DOHH2 (cell line): ENCODE measurements around the gene PSMD14.

ENCODE experiments used
- H3F3A ChIP-seq: fragments of 200-600 bp; sonication (generic), shearing (Covaris generic); 2 replicates; pipeline ENCODE4 v1.6.0; 2016; ENCODE audit warnings: antibody characterized with exemption, mild to moderate bottlenecking; ENCODE audit not compliant: control insufficient read depth, insufficient read depth
- H3K27ac ChIP-seq: fragments of 200-600 bp; sonication (generic); 2 replicates; pipeline ENCODE4 v1.5.1; 2014; ENCODE audit warnings: low read depth, mild to moderate bottlenecking, low read length, moderate library complexity
- H3K27me3 ChIP-seq: fragments of 200-600 bp; sonication (generic); 2 replicates; pipeline ENCODE4 v1.6.1; 2014; ENCODE audit warnings: mild to moderate bottlenecking, low read length, mixed read lengths; ENCODE audit not compliant: control insufficient read depth
- H3K36me3 ChIP-seq: fragments of 200-600 bp; sonication (generic); 2 replicates; pipeline ENCODE4 v1.6.1; 2014; ENCODE audit warnings: mild to moderate bottlenecking, low read length, moderate library complexity, mixed read lengths; ENCODE audit not compliant: control insufficient read depth
- H3K4me1 ChIP-seq: fragments of 200-600 bp; sonication (generic); 2 replicates; pipeline ENCODE4 v1.6.1; 2014; ENCODE audit warnings: mild to moderate bottlenecking, low read length, mixed read lengths; ENCODE audit not compliant: control insufficient read depth
- H3K4me2 ChIP-seq: fragments of 200-600 bp; sonication (generic); 2 replicates; pipeline ENCODE4 v1.6.0; 2014; ENCODE audit warnings: mild to moderate bottlenecking, low read length, moderate library complexity
- H3K4me3 ChIP-seq: fragments of 200-600 bp; sonication (generic); 2 replicates; pipeline ENCODE4 v1.5.1; 2014; ENCODE audit warnings: mild to moderate bottlenecking, low read length, mixed read lengths
- H3K79me2 ChIP-seq: fragments of 200-600 bp; sonication (generic); 2 replicates; pipeline ENCODE4 v1.6.1; 2014; ENCODE audit warnings: mild to moderate bottlenecking, low read length, mixed read lengths; ENCODE audit not compliant: control insufficient read depth
- H3K9me2 ChIP-seq: fragments of 200-600 bp; sonication (generic); replicated peaks from 2 replicates; pipeline ENCODE4 v1.6.1; 2014; ENCODE audit warnings: mild to moderate bottlenecking, low read length, mixed read lengths; ENCODE audit not compliant: control insufficient read depth
- H3K9me3 ChIP-seq: fragments of 200-600 bp; sonication (generic); 2 replicates; pipeline ENCODE4 v1.6.1; 2014; ENCODE audit warnings: antibody characterized with exemption, low read length, mixed read lengths; ENCODE audit not compliant: control insufficient read depth, insufficient read depth
- H4K20me1 ChIP-seq: fragments of 200-600 bp; sonication (generic); 2 replicates; pipeline ENCODE4 v1.6.0; 2014; ENCODE audit warnings: low read depth, mild to moderate bottlenecking, antibody characterized with exemption, low read length, moderate library complexity; ENCODE audit not compliant: control insufficient read depth, insufficient read depth
- CTCF ChIP-seq: fragments of 200-600 bp; sonication (generic); IDR thresholded peaks from one replicate; pipeline ENCODE4 v1.5.1; 2014; ENCODE audit warnings: antibody characterized with exemption, mild to moderate bottlenecking, low read depth, low read length; ENCODE audit not compliant: poor library complexity, severe bottlenecking
- EZH2phosphoT487 ChIP-seq: fragments of 200-600 bp; sonication (generic); IDR thresholded peaks from 2 replicates; pipeline ENCODE4 v1.6.1; 2017; ENCODE audit warnings: borderline replicate concordance, mild to moderate bottlenecking, antibody characterized with exemption, low read length, moderate library complexity, mixed read lengths

PSMD14 gene

GRCh38 chr2:161352719-161353118 is 44.5 kb downstream of the PSMD14 start:
- Histone ChIP-seq H4K20me1 (no peaks in the 10 kb centered on the region), H3F3A (no peaks in the 10 kb centered on the region), H3K27me3 (no peaks in the 10 kb centered on the region), H3K27ac (no peak overlapping the region), H3K9me2 (no peaks in the 10 kb centered on the region), H3K36me3 (peaks cover 17% of the 10 kb centered on the region), H3K4me3 (no peak overlapping the region), H3K79me2 (peaks cover 90% of the 10 kb centered on the region), H3K4me1 (peaks cover 12% of the 10 kb centered on the region), H3K9me3 (no peaks in the 10 kb centered on the region), H3K4me2 (no peak overlapping the region)
- TF ChIP-seq CTCF (no peak), EZH2phosphoT487 (no peak)

GRCh38 chr2:161353543-161353942 is 45.3 kb downstream of the PSMD14 start:
- H3K27me3 ChIP-seq = no peaks in the 10 kb centered on the region
- H3K79me2 ChIP-seq = peaks cover 90% of the 10 kb centered on the region
- peaks cover 12% of the 10 kb centered on the region for H3K4me1 ChIP-seq
- no peaks in the 10 kb centered on the region for H3F3A ChIP-seq
- no peaks in the 10 kb centered on the region for H3K9me2 ChIP-seq
- no peaks in the 10 kb centered on the region for H3K9me3 ChIP-seq
- H4K20me1 ChIP-seq = no peaks in the 10 kb centered on the region
- no peak overlapping the region for H3K4me3 ChIP-seq
- H3K27ac ChIP-seq = no peak overlapping the region
- TF ChIP-seq EZH2phosphoT487 = no peak
- no peak for TF ChIP-seq CTCF
- peaks cover 16% of the 10 kb centered on the region for H3K36me3 ChIP-seq
- no peak overlapping the region for H3K4me2 ChIP-seq

- H3K4me2 ChIP-seq = no peak overlapping the region
- TF ChIP-seq EZH2phosphoT487 (no peak), CTCF (no peak)
- H3K4me1 ChIP-seq = peaks cover 12% of the 10 kb centered on the region
- no peaks in the 10 kb centered on the region for H4K20me1 ChIP-seq
- no peak overlapping the region for H3K4me3 ChIP-seq
- H3F3A ChIP-seq = no peaks in the 10 kb centered on the region
- H3K9me2 ChIP-seq = no peaks in the 10 kb centered on the region
- no peaks in the 10 kb centered on the region for H3K9me3 ChIP-seq
- no peak overlapping the region for H3K27ac ChIP-seq
- no peaks in the 10 kb centered on the region for H3K27me3 ChIP-seq
- peaks cover 91% of the 10 kb centered on the region for H3K79me2 ChIP-seq
- peaks cover 17% of the 10 kb centered on the region for H3K36me3 ChIP-seq
These were observed 45.9 kb downstream of the PSMD14 start for GRCh38 chr2:161354106-161354505.
